AML-193 (cell line): ENCODE data around the gene PFKFB2.

Experiments used
- DNase-seq, 2 experiments: peaks; one replicate each; lab custom pipeline; 2025; lab: John Stamatoyannopoulos, UW

PFKFB2 gene

GRCh38 chr1:207021876-207022596 lies 31.0 kb upstream of the PFKFB2 start:
- DNase-seq: no peak

GRCh38 chr1:207022996-207023679 lies 29.9 kb upstream of the PFKFB2 start:
- DNase-seq: no peak

DNA sequence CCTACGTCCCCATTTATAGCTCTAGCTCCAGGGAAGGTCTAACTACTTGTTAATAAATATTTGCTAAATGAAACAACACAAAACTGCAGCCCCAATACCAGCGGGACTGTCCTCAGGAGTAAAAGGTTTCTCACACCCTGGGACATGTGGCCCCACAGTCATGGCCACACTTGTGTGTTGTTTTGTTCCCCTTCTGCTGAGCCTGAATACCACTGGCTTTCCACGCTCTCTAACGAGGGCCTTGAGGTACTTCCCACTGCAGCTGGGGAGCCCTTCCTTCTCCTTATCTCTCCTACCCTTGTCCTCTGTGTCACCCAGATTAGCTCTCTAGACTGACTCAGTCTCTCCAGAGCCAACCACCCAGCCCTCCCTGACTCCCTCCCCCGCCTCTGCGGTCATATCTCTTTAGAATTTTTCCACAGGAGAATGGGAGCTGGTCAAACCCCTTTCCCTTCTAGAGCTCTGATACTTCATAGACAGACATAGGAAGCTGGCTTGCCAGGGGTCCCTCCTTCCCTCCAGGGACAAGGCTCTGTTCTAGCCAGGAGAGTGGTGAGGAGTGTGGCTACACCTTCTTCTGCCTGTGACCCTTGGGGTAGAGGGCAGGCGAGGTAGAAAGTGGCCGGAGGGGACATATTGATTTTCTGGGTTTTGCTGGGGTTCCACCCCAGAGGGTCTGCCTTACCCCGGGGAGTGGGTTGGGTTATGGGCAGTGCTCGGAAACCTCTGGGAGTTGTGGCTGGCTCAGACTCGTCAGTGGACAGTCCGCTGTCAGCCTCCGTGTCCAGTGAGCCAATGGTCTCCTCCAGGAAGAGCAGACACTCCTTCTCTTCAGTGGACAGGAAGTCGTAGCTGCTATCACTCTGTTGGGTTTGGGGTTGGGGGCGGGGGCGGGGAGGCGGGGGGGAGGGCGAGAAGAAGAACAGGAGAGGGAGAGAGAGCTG lies 28.6 kb upstream of the PFKFB2 start:
- DNase-seq: no peak

- no peak for DNase-seq
Measured at GRCh38 chr1:207025146-207025880, 27.8 kb upstream of the PFKFB2 start.

GRCh38 chr1:207026104-207026534 lies 27.0 kb upstream of the PFKFB2 start:
- DNase-seq: no peak

- no peak for DNase-seq
Measured at GRCh38 chr1:207027206-207027777, 25.8 kb upstream of the PFKFB2 start.

DNA sequence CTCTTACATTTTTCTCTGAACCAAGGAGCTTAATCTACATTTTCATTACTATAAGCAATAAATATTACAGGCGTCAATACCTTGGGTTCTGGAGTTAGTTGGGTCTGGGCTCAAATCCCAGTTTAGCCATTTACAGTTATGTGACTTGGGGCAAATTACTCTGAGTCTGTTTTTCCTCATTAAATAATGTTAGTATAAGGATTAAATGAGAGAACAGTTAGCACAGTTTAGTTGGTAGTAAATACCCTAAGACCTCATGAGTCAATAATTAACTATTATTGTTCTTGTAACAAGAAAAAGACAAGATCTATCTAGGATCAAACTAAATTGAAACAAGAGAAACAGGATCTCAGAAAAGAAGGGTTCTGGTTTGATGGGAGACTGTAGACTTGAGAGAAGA lies 25.2 kb upstream of the PFKFB2 start:
- DNase-seq: no peak

DNA sequence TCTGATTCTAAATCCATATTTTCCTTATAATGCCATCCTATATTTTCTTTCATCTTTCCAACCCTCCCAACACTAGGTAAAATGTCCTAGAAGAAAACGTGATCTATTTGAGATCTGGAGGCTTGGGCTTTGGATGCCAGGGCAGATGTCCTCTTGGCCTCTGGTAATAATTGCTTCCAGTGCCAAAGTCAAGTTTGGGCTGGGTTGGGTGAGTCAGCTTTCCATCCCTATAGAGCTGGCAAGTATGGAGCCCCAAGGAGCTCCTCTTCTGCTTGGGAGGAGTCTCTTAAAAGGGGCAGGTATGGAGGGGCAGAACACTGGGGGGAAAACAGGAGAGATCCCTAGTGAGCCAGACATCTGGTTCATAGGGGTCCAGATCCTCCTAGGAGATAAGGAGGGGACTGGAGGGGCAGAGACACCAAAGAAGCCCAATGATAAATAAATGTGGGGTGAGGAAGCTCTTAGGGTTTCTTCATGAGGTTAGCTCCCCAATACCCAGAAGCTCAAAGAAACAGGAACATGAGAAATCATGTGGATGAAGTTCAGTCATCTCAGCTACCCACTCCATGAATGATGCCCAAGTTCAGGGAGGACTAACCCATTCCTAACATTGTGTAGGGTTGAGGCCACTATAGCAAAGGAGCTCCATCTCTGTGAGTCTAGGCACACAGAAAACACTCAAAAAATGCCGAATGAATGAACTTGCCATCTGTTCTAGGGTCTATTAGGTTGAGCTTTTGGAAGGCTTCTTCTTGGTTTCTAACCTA lies 24.0 kb upstream of the PFKFB2 start:
- DNase-seq: no peak

- DNase-seq: no peak
Measured at GRCh38 chr1:207029701-207030521, 23.2 kb upstream of the PFKFB2 start.

- DNase-seq: no peak
Measured at GRCh38 chr1:207030522-207031009, 22.5 kb upstream of the PFKFB2 start.

- DNase-seq: no peak
Measured at GRCh38 chr1:207031016-207031415, 22.1 kb upstream of the PFKFB2 start.

DNA sequence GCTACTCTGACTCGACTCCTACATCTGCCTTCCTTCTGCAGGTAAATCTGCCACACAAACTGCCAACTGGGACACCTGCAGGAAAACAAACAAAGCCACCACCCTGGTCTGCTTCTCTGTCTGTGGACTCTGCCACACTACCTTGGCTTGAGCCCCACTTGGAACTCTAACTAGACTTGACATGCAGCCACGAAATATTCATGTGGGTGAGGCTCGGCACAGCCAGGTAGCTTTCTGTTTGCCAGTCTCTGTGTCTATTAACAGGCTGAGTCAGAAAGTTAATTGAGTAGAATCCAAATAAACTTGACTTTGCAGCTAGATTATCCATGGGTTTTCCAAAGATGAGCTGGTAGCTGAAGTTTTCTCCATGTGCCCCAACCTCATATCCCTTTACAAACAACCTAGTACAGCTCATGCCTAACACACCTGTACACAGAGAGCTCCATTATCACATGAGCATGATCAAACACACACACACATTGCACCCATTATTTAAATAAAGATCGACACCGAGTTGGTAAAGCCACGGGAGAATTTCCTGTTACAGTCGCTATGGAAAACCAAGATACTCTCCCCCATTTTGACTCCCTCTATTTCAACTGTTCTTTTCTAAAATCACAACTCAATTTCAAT lies 21.3 kb upstream of the PFKFB2 start:
- DNase-seq: no peak

DNA sequence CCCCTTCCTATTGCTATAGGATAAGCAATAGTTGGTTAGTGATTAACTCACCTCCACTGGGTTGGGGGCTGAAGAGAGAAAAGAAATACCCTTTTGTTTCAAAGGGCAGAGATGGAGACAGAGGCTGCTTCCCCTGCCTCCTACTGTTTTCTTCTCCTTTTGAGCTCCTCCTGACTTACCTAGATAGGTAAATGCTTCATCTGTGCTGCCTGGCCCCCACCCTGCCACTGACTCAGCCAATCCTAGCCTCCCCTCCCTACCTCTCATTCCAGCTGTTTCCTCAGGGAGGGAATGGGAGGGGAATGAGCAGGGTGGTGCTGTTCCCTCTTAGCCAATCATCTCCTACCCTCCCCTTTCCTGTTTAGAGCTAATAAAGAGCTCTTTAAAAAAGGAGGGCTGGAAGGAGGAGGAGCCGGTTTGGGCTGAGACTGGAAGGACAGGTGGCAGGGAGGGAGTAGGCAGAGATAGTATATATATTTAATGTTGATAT lies 20.5 kb upstream of the PFKFB2 start, which contains the start of gene C1orf116:
Gene C1orf116 (minus strand): TSS at position 229 of the 490 bp plus-strand sequence. CDS start 5,158 bp downstream, outside the sequence.
- no peak for DNase-seq

GRCh38 chr1:207033302-207033701 lies 19.8 kb upstream of the PFKFB2 start:
- DNase-seq: no peak

- no peak for DNase-seq
Measured at GRCh38 chr1:207034208-207034607, 18.9 kb upstream of the PFKFB2 start.

DNA sequence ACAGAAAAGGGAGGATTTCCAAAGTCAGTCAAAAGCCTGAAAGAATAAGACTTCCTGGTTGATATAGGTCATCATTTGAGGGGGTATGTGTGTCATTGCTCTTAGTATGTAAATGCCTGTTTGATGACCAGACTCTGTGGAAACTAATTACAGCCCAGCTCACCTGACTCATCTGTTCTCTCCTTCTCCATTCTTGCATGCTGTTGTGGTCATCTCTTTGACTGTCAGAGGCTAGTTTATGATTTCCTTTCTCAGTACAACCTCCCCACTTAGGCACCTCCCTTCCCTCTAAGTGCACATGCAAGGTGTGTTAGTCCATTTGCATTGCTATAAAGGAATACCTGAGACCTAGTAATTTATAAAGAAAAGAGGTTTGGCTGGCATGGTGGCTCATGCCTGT lies 18.1 kb upstream of the PFKFB2 start:
- DNase-seq: no peak

DNA sequence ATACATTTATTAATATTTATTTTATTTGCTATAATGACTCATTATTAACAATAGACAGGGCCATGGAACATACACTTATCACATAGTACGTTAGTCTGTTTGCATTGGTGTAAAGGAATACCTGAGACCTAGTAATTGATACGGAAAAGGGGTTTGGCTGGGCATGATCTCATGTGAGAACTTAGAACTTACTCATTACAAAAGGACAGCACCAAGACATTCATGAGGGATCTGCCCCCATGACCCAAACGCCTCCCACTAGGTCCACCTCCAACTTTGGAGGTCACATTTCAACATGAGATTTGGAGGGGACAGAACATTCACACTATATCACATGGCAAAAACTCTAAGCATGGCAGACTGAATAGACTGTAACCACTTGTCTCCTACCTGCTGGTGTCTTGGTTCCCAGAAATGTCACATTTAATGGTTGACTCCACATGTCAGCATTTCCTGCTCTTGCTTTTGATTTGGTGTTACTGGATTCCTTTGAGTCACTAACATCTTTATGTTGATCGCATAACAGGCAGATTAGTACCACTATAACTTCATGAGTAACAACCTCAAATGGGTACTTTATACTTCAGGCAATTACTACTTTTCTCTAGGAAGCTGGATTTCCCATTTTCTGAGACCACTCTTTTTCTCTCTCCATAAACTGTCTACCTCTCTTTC lies 17.1 kb upstream of the PFKFB2 start:
- no peak for DNase-seq

DNA sequence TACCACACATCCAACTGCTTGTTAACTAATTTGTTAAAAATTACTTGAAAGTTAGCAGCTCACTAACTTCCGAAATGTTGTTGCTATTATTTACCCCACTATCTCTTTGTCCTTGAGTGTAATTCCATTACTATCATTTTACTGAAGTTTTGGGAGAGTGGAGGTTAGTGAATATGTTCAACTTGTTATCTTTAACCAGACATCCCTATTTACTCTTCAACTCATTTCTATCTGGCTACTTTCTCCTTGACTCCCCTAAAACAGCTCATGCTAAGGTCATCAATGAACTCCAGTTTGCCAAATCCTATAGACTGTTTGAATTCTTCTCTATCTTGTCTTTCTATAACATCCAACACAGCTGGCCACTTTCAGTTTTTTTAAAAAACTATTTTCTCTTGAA lies 16.2 kb upstream of the PFKFB2 start:
- no peak for DNase-seq
